Stimulated activated CD4-positive, alpha-beta T cell treated with anti-CD3 and anti-CD28 coated beads, Interleukin-4, amount 100 ng/mL, for 48 hours (primary cell): ENCODE data around the gene MCM5.
"Not testable (repeated sequence)": the region's sequence is repeated elsewhere in the genome, so short reads cannot be mapped to it uniquely, and the experiment has no call there.

Experiments used
- DNase-seq, 2 donors: peaks; one replicate each; pipeline ENCODE4 v3.0.0-alpha.2; 2020; ENCODE audit warnings: low read depth in 2 of 2

MCM5 gene

GRCh38 chr22:35399678-35400500, at the start of gene MCM5:
Gene MCM5, plus strand, starts transcription at chr22:35400140. Its CDS starts 299 bp downstream, at chr22:35400439.
- DNase-seq, result peak; percentile 96 to 98

GRCh38 chr22:35350539-35351503, 49.1 kb upstream of the MCM5 start:
- peak; percentile 77 to 87 for DNase-seq

DNA sequence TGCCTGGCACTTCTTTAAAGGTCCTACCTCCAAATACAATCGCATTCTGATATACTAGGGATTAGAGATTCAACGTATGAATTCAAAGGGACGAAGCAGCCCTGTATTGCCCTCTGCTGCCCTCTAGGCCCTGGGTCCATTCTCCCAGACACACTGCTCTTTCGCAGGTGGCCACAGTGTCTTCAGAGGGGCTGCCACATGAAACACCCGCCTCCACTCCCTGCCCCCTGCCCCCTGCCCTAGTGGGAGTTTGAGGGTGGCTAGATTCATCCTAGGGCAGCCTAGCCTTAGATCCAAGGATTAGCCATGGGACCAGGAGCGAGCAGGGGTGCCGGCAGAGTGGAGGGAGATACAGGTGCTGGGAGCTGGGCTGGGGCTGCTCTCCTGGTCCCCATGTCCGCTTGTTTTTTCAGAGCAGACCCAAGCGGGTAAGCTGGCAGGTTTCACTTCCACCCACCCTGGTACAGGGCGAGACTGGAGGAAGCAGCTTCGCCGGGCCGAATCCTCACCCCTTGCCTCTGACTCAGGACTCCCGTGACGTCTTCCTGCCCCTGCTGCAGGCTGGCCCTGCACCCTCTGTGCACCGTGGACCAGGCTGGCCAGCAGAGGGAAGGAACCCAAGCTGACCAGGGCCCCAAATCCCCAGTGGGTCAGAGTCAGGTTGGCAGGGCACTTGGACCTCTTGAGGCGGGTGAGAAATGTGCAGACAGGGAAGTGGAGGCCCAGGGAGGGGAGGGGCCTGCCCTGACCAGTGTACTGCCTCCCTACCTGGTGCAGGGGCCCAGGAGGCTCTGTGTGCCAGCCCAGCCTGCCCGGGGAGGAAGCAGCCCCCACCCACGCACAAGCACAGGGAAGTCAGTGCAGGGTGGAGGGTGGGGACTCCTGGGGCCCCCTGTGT, 47.5 kb upstream of the MCM5 start:
- DNase-seq, result peak; percentile 52 to 59

GRCh38 chr22:35353318-35353717, 46.6 kb upstream of the MCM5 start:
- no peak for DNase-seq

DNA sequence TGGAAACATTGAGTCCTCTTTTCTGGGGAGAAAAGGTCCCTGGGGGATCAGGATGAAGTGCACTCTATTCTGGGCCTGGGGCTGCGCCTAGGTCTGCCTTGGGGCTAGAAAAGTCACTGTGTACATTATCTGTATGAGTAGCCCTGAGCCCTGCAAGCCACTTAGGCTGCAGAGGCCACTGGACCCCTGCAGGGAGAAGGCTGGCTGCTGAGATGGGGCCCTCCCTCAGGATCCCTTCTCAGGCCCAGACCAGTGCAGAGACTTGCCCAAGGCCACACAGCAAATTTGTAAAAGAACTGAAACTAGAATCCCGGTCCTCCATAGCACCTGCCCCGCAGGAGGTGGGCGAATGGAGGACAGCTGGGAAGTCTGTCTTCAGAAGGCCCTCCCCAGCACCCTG, 45.9 kb upstream of the MCM5 start:
- no peak for DNase-seq

GRCh38 chr22:35357883-35358621, 41.9 kb upstream of the MCM5 start:
- no peak for DNase-seq

- no peak for DNase-seq
Measured at GRCh38 chr22:35359380-35360065, 40.4 kb upstream of the MCM5 start.

- DNase-seq, result no peak
Measured at GRCh38 chr22:35361001-35361558, 38.9 kb upstream of the MCM5 start.

- DNase-seq, result no peak
Measured at GRCh38 chr22:35363566-35364086, 36.3 kb upstream of the MCM5 start.

GRCh38 chr22:35364230-35364629, 35.7 kb upstream of the MCM5 start:
- DNase-seq, result not testable (repeated sequence)

DNA sequence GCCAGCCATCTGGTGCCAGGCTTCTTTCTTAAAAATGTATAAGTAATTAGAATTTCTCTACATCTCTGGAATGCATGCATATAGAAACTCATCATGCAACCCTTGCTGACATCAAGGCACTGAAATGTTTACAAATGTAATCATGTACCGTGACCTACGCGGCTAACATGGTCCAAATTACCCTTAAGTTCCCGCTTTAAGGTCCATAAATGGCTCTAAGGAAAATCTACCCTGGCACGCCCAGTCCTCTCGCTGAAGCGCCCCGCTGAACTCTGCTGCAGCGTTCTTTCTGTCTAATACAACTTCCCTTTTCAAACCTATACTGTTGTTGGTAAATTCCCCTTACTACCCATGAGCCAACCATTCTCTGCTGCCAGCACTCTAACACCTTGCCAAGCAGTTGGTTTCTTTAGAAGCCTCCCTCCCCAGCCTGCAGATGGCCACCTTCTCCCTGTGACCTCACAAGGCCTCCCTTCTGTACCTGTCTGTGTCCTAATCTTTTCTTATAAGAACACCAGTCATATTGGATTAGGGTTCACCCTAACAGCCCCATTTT, 32.5 kb upstream of the MCM5 start:
- DNase-seq, result no peak

DNA sequence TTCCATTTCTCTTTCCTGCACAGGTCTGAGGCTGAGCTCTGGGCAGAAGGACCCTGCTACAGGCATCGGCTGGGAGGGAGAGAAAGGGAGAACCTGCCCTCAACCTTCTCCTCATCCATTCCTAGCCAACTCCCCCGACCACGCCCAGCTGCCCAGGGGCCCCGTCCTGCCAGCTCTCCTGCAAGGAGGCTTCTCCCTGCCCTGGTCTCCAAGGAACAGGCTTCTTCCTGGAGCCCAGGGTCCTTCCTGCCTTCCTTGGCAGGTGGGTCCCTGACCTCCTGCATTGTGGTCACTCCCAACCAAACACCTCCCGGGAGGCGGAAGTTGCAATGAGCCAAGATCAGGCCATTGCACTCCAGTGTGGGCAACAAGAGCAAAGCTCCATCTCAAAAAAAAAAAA, 31.6 kb upstream of the MCM5 start:
- DNase-seq, result no peak

DNA sequence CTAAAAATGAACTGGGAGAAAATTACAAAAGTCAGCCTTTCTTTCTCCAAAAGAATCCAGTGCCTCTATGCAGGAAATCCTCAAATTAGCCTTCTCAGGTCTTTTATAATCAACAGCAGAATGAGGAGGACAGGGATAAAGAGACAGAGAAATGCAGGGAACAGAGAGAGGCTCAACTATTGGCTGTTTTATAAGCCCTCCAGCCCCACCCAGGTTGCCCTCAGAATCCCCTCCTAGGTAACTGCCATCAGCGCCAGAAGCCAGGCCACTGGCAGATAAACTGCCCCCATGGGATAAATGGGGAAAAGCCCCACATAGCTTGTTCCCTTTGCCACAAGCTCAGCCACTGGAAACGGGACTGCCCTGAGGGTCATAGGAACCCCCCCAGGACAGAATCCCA, 29.9 kb upstream of the MCM5 start:
- no peak for DNase-seq

DNA sequence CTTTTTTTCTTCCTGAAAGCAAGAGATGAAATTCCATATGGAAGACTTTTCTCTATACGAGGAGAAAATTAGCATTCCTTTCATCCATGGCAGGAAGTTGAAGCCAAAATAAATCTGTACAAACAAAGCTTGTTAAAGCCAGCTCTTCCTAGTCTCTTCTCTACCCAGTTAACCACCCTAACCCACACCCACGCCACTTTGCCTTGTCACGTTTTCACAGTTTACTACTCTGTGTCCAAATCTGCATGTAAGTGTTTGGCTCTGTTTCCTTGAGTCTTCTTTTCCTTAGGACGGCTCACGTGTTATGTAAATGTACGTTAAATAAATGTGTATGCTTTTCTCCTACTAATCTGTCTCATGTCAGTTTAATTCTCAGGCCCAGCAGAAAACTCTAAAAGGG, 26.2 kb upstream of the MCM5 start:
- no peak for DNase-seq

DNA sequence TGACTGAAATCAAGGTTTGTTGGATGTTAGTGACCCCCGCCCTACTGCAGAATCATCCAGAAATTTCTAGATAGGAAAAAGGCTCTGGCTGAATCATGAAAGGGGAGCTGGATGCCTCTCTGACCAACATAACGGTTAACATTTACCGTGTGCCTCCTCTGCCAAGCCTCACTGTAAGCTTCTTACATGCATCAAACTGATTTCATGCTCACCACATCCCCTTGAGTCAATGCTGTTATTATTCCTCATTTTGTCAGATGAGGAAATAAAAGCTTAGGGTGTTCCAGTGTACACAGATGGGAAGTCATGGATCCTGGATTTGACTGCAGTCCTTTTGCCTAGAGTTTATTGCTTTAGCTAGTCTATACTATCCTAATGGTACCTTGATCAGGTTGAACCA, 24.9 kb upstream of the MCM5 start:
- DNase-seq, result no peak

GRCh38 chr22:35375526-35375925, 24.4 kb upstream of the MCM5 start:
- no peak for DNase-seq

GRCh38 chr22:35376728-35377472, 23.0 kb upstream of the MCM5 start:
- no peak for DNase-seq

DNA sequence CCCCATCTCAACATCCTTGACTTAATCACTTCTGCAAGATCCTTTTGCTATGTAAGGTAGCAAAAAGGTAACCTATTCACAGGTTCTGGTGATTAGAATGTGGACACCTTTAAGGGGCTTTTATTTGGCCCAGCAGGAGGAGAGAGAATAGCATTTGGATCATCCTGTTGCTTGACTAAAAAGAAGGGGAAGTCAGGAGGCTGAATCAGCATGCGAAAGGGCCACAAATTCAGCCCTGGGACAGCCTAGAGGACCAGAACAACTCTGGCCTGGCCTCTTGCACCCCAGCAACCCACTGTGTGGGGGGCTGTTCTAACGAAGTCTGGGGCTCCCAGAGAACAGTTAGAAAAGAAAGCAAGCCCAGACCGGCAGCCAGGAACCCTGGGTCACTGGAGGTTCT, 22.2 kb upstream of the MCM5 start:
- DNase-seq, result no peak

DNA sequence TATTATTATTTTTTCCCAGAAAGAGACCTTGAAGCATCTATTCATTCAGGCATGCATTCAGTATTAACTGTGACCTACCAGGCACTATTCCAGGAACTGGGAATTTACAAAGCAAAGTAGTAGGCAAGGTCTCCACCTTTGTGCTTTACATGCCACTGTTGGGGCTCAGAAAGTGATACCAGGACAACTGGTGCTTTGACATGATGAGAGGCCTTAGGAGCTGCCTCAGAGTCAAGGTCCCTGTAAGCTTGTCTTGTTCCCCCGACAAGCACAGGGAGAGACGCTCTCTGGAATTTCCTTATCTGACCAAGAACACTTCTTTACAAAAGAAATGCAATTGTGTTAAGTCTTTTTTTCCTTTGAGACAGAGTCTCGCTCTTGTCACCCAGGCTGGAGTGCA, 21.3 kb upstream of the MCM5 start:
- DNase-seq, result no peak
